ENCODE measurements around the gene AJM1. TPM values are rescaled to one million over a fixed set of nuclear protein-coding genes. Genes with fewer than 3 reads are reported as not detected.

The AJM1 gene
- total RNA-seq = 1.4 and 3.5 TPM in 2 replicates

DNA sequence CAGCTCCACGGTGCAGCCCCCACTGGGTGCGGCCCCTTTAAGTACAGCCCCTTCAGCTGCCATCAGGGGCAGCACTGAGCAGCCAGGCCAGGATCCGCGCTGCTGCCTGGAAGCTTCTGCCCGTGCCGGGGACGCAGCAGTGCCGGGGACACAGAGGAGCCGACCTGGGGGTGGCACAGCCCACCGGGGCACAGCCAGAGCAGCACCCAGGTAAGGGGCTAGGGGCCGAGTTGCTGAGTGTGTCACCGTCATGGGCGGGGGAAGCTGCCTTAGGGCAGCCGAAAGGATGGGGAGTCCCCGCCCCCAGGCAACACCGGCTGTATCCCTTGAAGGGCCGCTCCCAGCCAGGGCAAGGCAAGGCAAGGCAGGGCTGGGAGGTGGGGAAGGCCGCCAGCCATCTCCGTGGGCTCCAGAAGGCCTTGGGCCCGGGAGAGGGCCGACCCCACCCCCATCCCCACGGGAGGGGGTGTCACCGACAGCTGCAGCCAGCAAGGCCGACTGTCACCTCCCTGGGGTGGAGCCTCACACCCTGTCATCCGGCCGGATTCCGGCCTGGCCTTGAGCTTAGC lies at the start of gene AJM1:
Gene AJM1 (plus strand): TSS at position 99 of the 569 bp plus-strand sequence. CDS start 1,937 bp downstream, outside the sequence.

DNA sequence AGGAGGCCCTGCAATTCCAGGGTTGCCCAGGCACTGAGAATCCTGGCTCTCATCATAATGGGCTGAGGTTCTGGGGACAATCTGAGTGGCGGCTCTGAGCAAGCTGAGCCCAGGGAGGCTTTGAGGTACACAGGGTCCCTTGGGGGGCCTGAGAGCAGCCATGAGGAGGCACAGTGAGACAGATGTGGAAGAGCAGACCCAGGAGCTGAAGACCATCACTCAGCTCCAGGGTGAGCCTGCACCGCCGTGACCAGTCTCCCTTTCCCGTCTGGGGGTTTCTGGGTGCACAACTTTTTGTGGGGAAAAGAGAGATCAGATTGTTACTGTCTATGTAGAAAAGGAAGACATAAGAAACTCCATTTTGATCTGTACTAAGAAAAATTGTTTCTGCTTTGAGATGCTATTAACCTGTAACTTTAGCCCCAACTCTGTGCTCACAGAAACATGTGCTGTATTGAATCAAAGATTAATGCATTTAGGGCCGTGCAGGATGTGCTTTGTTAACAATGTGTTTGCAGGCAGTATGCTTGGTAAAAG lies 46.0 kb upstream of the AJM1 start, which contains the start of gene CCDC183:
Gene CCDC183 (plus strand): TSS at position 101 of the 537 bp plus-strand sequence. CDS start 60 bp downstream, at position 161.

DNA sequence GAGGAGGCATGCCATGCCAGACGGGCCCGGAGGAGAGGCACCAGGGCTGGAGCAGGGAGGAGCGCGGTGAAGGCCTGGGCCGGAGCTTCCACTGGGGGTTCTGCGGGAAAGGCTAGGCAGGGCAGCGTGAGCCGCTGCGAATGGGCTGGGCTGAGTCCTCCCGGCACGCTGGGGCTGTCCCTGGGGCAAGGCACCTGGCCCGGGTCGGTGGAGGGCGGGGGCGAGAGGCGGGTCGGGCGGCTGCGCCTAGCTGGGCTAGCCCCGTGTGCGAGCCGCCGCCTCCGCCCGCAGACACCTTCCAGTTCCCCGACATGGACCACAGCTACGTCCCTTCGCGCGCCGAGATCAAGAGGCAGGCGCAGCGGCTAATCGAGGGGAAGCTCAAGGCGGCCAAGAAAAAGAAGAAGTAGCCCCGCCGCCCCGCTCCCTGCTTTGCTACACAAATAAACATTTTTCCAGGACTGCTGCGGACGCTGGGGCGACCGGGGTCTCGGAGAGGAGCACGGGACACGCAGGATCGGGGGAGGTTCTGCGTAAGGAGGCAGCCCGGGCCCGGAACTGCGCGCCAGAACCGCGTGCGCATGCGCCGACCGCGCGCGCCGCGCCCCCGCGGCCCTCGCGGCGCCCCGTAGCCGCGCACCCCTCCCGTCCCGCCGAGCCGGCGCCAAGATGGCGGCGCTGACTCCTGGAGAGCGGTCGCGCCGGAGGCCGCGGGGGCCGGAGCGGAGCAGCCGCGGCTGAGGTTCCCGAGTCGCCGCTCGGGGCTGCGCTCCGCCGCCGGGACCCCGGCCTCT lies 34.8 kb upstream of the AJM1 start, which contains the start of gene RABL6:
Gene RABL6 (plus strand): TSS at position 668 of the 794 bp plus-strand sequence. CDS start 249 bp downstream, outside the sequence.

DNA sequence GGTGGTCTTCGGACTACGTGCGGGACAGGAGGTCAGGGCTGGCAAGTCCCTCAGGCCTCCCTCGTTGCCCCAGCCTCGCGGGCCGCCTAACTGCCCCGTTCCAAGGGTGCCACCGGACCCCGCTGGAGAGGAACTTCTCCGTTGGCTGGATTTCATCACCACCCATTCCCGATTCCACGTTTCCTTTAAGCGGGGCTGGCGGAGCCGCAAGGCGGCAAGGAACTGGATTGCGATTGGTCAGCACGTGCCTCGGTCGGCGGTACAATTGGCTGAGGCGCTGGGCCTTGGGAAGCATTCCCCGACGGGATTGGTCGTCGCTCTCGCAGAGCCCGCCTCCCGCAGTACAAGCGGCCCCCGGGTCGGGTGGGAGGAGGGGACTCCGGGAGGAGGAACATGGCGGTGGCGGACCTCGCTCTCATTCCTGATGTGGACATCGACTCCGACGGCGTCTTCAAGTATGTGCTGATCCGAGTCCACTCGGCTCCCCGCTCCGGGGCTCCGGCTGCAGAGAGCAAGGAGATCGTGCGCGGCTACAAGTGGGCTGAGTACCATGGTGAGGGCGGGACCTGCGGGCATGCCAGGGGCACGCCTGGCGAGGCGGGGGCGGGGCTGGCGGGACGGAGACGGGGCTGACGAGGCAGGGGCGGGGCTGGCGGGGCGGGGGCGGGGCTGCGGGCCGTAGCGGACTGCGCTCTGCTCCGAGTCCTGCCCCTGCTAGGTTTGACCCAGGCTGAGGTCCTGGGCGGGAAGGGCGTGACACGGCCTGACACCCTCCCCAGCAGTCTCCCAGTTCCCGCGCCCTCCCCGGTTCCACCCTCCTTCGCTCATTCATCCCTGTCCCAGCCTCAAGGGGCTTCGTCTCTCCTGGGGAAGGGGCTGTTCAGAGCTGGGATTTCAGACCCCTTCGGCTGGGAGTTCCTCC lies 7.0 kb downstream of the AJM1 start, which contains the start of gene PHPT1:
Gene PHPT1 (plus strand): TSS at position 372 of the 922 bp plus-strand sequence. CDS start 22 bp downstream, at position 394.

DNA sequence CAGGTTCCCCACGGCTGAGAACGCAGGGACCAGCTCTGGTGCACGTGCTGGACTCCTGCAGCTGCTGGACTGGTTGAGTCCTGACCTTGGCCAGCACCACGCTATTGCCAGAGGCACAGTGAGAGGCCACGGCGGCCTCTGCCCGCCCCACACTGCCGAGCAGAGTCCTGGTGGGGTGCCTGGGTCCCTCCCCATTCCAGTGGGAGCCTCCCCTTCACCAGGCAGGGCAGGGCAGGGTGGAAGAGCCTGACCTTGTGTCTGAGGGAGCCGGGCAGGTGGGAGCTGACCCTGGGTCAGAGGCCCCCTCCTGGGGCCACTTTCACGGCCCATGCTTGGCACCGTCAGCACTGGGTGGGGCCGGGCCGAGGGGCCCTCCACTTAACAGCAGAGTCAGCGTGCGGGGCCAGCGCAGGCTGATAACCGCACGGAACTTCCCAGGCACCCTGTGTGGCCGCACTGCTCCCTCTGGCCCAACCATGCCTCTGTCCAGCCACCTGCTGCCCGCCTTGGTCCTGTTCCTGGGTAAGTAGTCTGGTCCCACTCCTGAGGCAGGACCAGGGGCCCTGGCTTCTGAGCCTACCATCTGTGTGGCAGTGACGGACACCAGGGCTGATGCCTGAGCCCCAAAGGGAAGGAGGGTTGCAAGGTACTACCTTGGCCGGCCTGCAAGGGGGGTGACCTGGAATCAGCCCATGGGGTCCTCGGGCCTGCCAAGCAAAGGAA lies 9.8 kb downstream of the AJM1 start, which contains the start of gene MAMDC4:
Gene MAMDC4 (plus strand): TSS at position 406 of the 723 bp plus-strand sequence. CDS start 71 bp downstream, at position 477.

DNA sequence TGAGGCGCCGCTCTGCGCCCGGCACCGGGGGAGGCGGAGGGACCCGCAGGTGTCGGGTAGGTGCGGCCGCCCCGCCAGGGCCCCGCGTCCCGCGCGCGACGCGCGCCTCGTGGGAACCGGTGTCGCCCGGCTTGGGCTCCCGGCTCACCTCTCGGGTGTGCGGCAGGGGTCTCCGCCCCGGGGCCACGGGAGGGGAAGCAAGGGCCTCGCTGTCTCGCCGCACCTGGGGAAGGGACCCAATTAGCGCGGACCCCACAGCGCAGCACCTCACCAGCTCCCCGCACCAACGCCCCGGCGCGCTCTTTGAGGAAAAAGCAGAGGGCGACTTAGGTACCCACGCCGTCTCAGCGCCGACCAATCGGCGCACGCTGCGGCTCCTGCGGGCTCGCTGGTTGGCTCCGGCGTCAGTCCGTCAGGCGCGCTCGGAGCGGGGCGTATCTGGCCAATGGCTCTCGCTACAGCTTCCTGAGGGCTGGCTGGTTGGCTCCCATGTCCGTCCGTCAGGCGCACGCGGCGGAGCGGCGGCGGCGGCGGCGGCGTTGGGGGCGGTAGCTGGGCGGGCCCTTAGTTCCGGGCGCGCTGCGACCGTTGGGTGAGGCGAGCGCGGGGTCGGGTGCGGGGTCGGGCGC lies 43.8 kb downstream of the AJM1 start, which contains the start of gene TRAF2:
Gene TRAF2 (plus strand): TSS at position 567 of the 629 bp plus-strand sequence. CDS start 12,225 bp downstream, outside the sequence.

Other genes with a start within 250 kb of the AJM1 start
- gene EGFL7, start 179.6 kb upstream of the AJM1 start, total RNA-seq = 7.2 and 12.2 TPM in 2 replicates
- gene AGPAT2, start 155.0 kb upstream of the AJM1 start, total RNA-seq = 52.0 and 54.6 TPM in 2 replicates
- gene DIPK1B, start 129.9 kb upstream of the AJM1 start, total RNA-seq = 0.22 and 1.1 TPM in 2 replicates
- gene LCN10, start 99.5 kb upstream of the AJM1 start, total RNA-seq = not detected in 2 replicates
- not detected in 2 replicates for gene LCN6, start 94.0 kb upstream of the AJM1 start, total RNA-seq
- not detected in 2 replicates for gene LCN8, start 84.2 kb upstream of the AJM1 start, total RNA-seq
- gene LCN15, start 78.0 kb upstream of the AJM1 start, total RNA-seq = not detected in 2 replicates
- 52.2 and 62.0 TPM in 2 replicates for gene TMEM141, start 51.1 kb upstream of the AJM1 start, total RNA-seq
- gene CCDC183, start 46.1 kb upstream of the AJM1 start, total RNA-seq = 0.37 TPM in 1 of 2 replicates, not detected in the other
- 66.7 and 87.5 TPM in 2 replicates for gene RABL6, start 34.5 kb upstream of the AJM1 start, total RNA-seq
- 44.4 and 70.9 TPM in 2 replicates for gene PHPT1, start 6.9 kb downstream of the AJM1 start, total RNA-seq
- gene MAMDC4, start 9.9 kb downstream of the AJM1 start, total RNA-seq = 1.1 and 3.1 TPM in 2 replicates
- gene EDF1, start 23.8 kb downstream of the AJM1 start, total RNA-seq = 265 and 280 TPM in 2 replicates
- 9.6 and 16.3 TPM in 2 replicates for gene TRAF2, start 44.0 kb downstream of the AJM1 start, total RNA-seq
- gene FBXW5, start 102.3 kb downstream of the AJM1 start, total RNA-seq = 167 and 192 TPM in 2 replicates
- gene C8G, start 102.8 kb downstream of the AJM1 start, total RNA-seq = 0.37 TPM in 1 of 2 replicates, not detected in the other
- gene LCN12, start 109.8 kb downstream of the AJM1 start, total RNA-seq = 0.12 TPM in 1 of 2 replicates, not detected in the other
- 1.2 and 40.7 TPM in 2 replicates for gene PTGDS, start 135.0 kb downstream of the AJM1 start, total RNA-seq
- gene LCNL1, start 140.5 kb downstream of the AJM1 start, total RNA-seq = 0.66 and 6.4 TPM in 2 replicates
- 23.9 and 25.1 TPM in 2 replicates for gene PAXX, start 149.9 kb downstream of the AJM1 start, total RNA-seq
- 0.55 and 3.0 TPM in 2 replicates for gene CLIC3, start 154.1 kb downstream of the AJM1 start, total RNA-seq
- 19.0 and 31.7 TPM in 2 replicates for gene ABCA2, start 185.8 kb downstream of the AJM1 start, total RNA-seq
- not detected in 2 replicates for gene FUT7, start 189.6 kb downstream of the AJM1 start, total RNA-seq
- 13.3 and 20.9 TPM in 2 replicates for gene NPDC1, start 203.7 kb downstream of the AJM1 start, total RNA-seq
- gene ENTPD2, start 211.6 kb downstream of the AJM1 start, total RNA-seq = not detected in 2 replicates
- 7.1 and 18.6 TPM in 2 replicates for gene SAPCD2, start 228.1 kb downstream of the AJM1 start, total RNA-seq
- 28.3 and 33.1 TPM in 2 replicates for gene UAP1L1, start 235.0 kb downstream of the AJM1 start, total RNA-seq
- gene MAN1B1, start 244.5 kb downstream of the AJM1 start, total RNA-seq = 73.2 and 128 TPM in 2 replicates

Data from uterine smooth muscle cell (primary cell).